GM12801 (cell line): Measurements from ENCODE around the gene CALM3.

Experiments
- TF ChIP-seq, protein P1 (sequence below): IDR thresholded peaks from one replicate; pipeline ENCODE4 v1.5.1; 2011; ENCODE audit warnings: control low read depth; ENCODE audit not compliant: insufficient read length; ENCODE audit errors: extremely low read depth

CALM3 gene

DNA sequence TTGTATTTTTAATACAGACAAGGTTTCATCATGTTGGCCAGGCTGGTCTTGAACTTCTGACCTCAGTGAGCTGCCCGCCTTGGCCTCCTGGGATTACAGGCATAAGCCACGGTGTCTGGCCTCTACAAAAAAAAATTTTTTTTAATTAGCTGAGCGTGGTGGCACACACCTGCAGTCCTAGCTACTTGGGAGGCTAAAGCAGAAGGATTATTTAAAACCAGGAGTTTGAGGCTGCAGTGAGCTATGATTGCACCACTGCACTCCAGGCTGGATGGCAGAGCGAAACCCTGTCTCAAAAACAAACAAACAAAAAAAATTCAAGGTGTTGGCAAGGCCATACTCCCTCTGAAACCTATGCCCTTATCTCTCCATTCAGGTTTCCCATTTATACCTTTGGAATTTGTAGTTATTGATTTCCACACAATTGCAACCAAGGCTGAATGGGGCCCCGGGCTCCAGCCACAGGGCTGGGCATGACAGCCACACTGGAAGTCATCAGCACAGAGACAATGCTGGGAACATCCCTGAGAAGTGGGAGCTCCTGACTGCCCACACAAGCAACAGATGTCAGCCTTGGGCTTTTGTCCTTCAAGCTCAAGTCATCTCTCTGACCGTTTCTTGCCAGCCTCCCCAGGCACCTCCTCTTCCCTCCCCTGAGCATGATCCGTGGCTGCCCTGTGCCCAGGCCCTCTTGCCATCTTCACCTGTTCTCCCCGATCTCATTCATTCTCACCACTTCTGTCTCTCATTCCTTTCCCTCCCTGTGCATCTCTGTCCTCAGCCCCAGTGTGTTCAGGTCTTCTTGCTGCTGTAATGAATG, 27.2 kb upstream of the CALM3 start:
- TF ChIP-seq, protein P1, sequence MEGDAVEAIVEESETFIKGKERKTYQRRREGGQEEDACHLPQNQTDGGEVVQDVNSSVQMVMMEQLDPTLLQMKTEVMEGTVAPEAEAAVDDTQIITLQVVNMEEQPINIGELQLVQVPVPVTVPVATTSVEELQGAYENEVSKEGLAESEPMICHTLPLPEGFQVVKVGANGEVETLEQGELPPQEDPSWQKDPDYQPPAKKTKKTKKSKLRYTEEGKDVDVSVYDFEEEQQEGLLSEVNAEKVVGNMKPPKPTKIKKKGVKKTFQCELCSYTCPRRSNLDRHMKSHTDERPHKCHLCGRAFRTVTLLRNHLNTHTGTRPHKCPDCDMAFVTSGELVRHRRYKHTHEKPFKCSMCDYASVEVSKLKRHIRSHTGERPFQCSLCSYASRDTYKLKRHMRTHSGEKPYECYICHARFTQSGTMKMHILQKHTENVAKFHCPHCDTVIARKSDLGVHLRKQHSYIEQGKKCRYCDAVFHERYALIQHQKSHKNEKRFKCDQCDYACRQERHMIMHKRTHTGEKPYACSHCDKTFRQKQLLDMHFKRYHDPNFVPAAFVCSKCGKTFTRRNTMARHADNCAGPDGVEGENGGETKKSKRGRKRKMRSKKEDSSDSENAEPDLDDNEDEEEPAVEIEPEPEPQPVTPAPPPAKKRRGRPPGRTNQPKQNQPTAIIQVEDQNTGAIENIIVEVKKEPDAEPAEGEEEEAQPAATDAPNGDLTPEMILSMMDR = no peak

DNA sequence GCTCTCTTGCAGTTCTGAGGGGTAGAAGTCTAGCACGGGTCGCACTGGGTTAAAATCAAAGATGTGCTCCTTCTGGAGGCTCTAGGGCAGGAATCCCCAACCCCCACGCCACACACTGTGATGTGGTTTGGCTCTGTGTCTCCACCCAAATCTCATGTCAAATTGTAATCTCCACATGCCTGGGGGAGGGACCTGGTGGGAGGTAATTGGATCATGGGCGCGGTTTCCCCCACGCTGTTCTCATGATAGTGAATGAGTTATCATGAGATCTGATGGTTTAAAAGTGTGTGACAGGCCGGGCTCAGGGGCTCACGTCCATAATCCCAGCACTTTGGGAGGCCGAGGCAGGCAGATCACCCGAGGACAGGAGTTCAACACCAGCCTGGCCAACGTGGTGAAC, 26.6 kb upstream of the CALM3 start:
- TF ChIP-seq, protein P1 = no peak

DNA sequence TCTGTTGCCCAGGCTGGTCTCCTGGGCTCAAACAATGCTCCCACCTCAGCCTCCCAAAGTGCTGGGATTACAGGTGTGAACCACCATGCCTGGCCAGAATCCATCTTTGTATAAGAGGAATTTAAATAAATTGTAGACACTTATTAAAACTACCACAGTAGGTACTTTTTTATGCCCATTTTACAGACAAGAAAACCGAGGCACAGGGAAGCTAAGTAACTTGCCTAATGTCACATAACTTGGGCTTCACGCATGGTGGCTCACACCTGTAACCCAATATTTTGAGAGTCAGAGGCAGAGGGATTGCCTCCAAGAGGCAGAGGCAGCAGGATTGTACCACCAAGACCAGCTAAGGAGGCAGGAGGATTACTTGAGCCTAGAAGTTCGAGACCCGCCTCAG, 22.7 kb upstream of the CALM3 start:
- TF ChIP-seq, protein P1 = no peak

DNA sequence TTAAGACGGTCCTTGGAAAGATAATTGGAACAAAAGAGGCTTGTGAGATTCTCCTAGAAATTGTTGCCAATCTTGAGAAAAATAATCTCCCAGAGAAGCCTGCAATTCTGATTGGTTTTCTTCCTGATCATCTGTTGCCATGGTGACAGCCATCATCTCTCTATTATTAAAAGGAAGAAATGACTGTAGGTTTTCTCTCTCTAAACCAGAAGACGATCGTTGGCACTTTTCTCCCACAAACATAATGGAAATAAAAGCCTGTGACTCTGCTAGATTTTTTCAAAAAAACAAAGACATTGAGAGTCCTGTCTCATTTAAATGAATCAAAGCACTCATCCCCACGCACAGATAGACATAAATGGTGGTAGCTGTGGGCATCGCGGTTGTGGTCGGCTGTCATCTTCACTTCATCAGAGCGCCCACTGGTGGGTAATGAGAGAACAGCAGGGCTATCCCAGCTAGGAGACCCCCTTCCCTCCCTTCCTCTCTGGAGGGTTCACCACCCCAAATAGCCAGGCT, 21.7 kb upstream of the CALM3 start:
- TF ChIP-seq, protein P1 = no peak

DNA sequence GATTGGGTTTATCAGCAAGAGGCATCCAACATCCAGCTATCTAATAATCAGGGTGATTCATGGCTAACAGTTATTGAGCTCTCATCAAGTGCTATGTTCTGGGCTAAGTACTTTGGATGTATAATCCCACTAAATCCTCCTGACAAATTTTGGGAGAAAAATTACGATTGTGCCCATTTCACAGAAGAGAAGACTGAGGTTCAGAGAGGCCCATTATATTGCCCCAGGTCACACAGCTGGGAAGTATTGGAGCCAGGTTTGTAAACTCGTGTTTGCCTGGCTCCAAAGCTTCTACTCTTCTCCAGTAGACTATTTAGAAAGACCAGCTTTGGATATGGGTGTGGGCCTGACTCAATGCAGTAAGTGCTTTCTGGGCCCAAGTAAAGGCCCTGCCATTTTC, 20.9 kb upstream of the CALM3 start:
- TF ChIP-seq, protein P1 = no peak

DNA sequence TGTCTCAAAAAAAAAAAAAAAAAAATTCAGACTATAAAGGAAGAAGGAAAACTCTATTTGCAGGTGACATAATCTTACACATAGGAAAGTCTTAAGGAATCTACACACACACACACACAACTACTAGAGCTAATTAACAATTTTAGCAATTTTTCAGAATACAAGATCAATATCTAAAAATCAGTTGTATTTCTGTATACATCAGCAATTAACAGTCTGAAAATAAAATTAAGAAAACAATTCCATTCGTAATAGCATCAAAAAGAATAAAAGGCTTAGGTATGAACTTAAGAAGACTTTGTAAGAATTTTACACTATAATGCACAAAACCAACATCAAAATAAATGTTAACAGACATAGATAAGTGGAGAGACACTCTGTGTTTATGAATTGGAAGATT, 15.6 kb upstream of the CALM3 start:
- TF ChIP-seq, protein P1 = no peak

DNA sequence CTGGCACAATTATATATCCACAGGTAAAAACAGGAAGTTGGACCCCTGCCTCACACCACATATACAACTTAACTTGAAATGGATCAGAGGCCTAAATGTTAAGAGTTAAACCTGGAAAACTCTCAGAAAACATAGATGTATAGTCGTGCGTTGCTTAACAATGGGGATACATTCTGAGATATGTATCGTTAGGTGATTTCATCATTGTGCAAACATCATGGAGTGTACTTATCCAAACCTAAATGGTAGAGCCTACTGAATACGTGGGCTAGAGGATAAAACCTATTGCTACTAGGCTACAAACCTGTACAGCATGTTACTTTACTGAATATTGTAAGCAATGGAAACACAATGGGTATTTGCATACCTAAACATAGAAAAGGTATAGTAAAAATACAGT, 14.8 kb upstream of the CALM3 start:
- TF ChIP-seq, protein P1 = no peak
